KMS-11 (cell line): ENCODE data around the gene GRIK3.

Experiments
- H2AFZ ChIP-seq: fragments of 200-600 bp; sonication (generic); 2 replicates; pipeline ENCODE4 v1.6.1; 2016; ENCODE audit warnings: antibody characterized with exemption, mixed run types, low read depth
- H3K27ac ChIP-seq: fragments of 200-600 bp; sonication (generic); 2 replicates; pipeline ENCODE4 v1.6.1; 2016; ENCODE audit warnings: mild to moderate bottlenecking, mixed run types
- H3K27me3 ChIP-seq: fragments of 200-600 bp; sonication (generic); 2 replicates; pipeline ENCODE4 v1.6.1; 2017; ENCODE audit warnings: mild to moderate bottlenecking, low read depth, mixed run types, moderate library complexity; ENCODE audit not compliant: insufficient read depth
- H3K36me3 ChIP-seq: fragments of 200-600 bp; sonication (generic); 2 replicates; pipeline ENCODE4 v1.6.1; 2017; ENCODE audit warnings: mild to moderate bottlenecking, mixed run types; ENCODE audit not compliant: insufficient read depth
- H3K4me1 ChIP-seq: fragments of 200-600 bp; sonication (generic); 2 replicates; pipeline ENCODE4 v1.6.1; 2016; ENCODE audit warnings: mild to moderate bottlenecking, low read depth, mixed run types; ENCODE audit not compliant: poor library complexity, severe bottlenecking
- H3K4me2 ChIP-seq: fragments of 200-600 bp; sonication (generic); 2 replicates; pipeline ENCODE4 v1.7.0; 2016; ENCODE audit warnings: mild to moderate bottlenecking, mixed run types
- H3K4me3 ChIP-seq: fragments of 200-600 bp; sonication (generic); IDR thresholded peaks from 2 replicates; pipeline ENCODE4 v1.6.1; 2017; ENCODE audit warnings: low read depth, low read length, mixed read lengths; ENCODE audit not compliant: insufficient read depth
- H3K79me2 ChIP-seq: fragments of 200-600 bp; sonication (generic); 2 replicates; pipeline ENCODE4 v1.6.1; 2016; ENCODE audit warnings: low read depth, mixed run types; ENCODE audit not compliant: insufficient read depth
- H3K9ac ChIP-seq: fragments of 200-600 bp; sonication (generic); 2 replicates; pipeline ENCODE4 v1.6.1; 2016; ENCODE audit warnings: mild to moderate bottlenecking, mixed run types
- H4K20me1 ChIP-seq: fragments of 200-600 bp; sonication (generic); 2 replicates; pipeline ENCODE4 v1.6.1; 2016; ENCODE audit warnings: mild to moderate bottlenecking, mixed run types; ENCODE audit not compliant: insufficient read depth
- TF ChIP-seq, protein P1 (sequence below): fragments of 200-600 bp; sonication (generic); conservative IDR thresholded peaks from 2 replicates; pipeline ENCODE4 v1.6.1; 2017; ENCODE audit warnings: low read depth, mild to moderate bottlenecking, antibody characterized with exemption, low read length, moderate library complexity, mixed read lengths

GRIK3 gene

GRCh38 chr1:36992139-36992943, 42.0 kb downstream of the GRIK3 start:
- H3K9ac ChIP-seq = no peak overlapping the region
- H3K4me3 ChIP-seq = no peak overlapping the region
- H4K20me1 ChIP-seq = no peaks in the 10 kb centered on the region
- no peaks in the 10 kb centered on the region for H3K4me1 ChIP-seq
- no peak overlapping the region for H2AFZ ChIP-seq
- H3K27me3 ChIP-seq = peaks cover 19% of the 10 kb centered on the region; the same call in 1 of the 2 replicates
- TF ChIP-seq, protein P1, sequence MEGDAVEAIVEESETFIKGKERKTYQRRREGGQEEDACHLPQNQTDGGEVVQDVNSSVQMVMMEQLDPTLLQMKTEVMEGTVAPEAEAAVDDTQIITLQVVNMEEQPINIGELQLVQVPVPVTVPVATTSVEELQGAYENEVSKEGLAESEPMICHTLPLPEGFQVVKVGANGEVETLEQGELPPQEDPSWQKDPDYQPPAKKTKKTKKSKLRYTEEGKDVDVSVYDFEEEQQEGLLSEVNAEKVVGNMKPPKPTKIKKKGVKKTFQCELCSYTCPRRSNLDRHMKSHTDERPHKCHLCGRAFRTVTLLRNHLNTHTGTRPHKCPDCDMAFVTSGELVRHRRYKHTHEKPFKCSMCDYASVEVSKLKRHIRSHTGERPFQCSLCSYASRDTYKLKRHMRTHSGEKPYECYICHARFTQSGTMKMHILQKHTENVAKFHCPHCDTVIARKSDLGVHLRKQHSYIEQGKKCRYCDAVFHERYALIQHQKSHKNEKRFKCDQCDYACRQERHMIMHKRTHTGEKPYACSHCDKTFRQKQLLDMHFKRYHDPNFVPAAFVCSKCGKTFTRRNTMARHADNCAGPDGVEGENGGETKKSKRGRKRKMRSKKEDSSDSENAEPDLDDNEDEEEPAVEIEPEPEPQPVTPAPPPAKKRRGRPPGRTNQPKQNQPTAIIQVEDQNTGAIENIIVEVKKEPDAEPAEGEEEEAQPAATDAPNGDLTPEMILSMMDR = no peak
- H3K36me3 ChIP-seq = no peaks in the 10 kb centered on the region
- no peaks in the 10 kb centered on the region for H3K79me2 ChIP-seq
- no peak overlapping the region for H3K27ac ChIP-seq
- no peak overlapping the region for H3K4me2 ChIP-seq

GRCh38 chr1:36991551-36991950, 42.8 kb downstream of the GRIK3 start:
- TF ChIP-seq, protein P1 = no peak
- H3K4me1 ChIP-seq = no peaks in the 10 kb centered on the region
- H3K9ac ChIP-seq = no peak overlapping the region
- no peak overlapping the region for H3K4me3 ChIP-seq
- no peaks in the 10 kb centered on the region for H4K20me1 ChIP-seq
- no peak overlapping the region for H2AFZ ChIP-seq
- H3K27me3 ChIP-seq = peaks cover 19% of the 10 kb centered on the region; the same call in 1 of the 2 replicates
- H3K27ac ChIP-seq = no peak overlapping the region
- no peak overlapping the region for H3K4me2 ChIP-seq
- H3K36me3 ChIP-seq = no peaks in the 10 kb centered on the region
- H3K79me2 ChIP-seq = no peaks in the 10 kb centered on the region

DNA sequence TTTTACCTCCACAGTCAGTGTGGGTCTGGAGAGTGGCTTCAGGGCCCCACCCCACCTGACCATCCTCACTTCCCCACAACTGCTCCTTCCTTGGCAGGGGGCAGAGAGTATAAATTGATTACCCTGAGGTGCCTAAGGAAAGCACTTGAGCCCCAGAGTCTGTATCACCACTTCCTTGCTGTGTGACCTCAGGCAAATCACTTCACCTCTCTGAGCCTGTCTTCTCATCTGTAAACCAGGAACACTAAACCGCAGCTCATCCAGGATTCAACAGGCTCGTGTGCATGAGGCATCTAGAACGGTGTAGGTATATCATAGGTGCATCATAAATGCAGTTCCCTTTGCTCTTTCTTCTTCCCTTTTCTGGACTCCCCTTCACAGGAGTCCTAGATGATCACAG, 43.4 kb downstream of the GRIK3 start:
- TF ChIP-seq, protein P1 = no peak
- Histone ChIP-seq H3K4me2 (no peak overlapping the region), H3K27ac (no peak overlapping the region), H4K20me1 (no peaks in the 10 kb centered on the region), H3K9ac (no peak overlapping the region), H3K27me3 (peaks cover 15% of the 10 kb centered on the region; the same call in 1 of the 2 replicates), H3K4me3 (no peak overlapping the region), H3K4me1 (no peaks in the 10 kb centered on the region), H2AFZ (no peak overlapping the region), H3K36me3 (no peaks in the 10 kb centered on the region), H3K79me2 (no peaks in the 10 kb centered on the region)

DNA sequence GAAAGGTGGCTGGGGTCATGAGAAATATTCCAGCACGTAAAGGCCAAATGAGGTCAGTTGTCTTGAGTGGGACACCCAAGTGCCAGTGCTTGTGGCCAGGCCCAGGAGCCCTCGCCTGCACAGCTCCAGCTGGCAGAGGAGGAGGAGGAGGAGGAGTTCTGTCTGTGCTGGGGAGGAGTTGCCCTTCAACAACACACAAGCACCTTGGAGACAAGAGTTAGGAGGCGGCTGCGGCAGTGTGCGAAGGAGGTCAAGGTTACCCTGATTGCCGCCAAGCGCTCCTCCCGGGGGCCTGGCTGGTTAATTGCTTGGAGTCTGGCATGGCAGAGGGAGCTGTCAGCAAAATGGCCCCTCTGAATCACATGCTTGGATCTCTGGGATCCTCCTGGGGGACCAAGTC, 45.1 kb downstream of the GRIK3 start:
- H3K79me2 ChIP-seq = no peaks in the 10 kb centered on the region
- H3K36me3 ChIP-seq = no peaks in the 10 kb centered on the region
- H3K9ac ChIP-seq = no peak overlapping the region
- TF ChIP-seq, protein P1 = no peak
- H2AFZ ChIP-seq = no peak overlapping the region
- peaks cover 11% of the 10 kb centered on the region; the same call in 1 of the 2 replicates for H3K27me3 ChIP-seq
- H3K27ac ChIP-seq = no peak overlapping the region
- H3K4me1 ChIP-seq = no peaks in the 10 kb centered on the region
- H4K20me1 ChIP-seq = no peaks in the 10 kb centered on the region
- H3K4me2 ChIP-seq = no peak overlapping the region
- H3K4me3 ChIP-seq = no peak overlapping the region
